Measurements from ENCODE around the gene HDAC4.

GRCh38 chr2:239192975-239193374 lies 207.8 kb downstream of the HDAC4 start:
- TF ChIP-seq CTCF (conservative IDR thresholded peaks at IDR 0.05) (no peak), EZH2 (IDR thresholded peaks at IDR 0.05; ENCODE audit: low read depth) (no peak)
